ENCODE results near the gene MRPS23.

MRPS23 gene

GRCh38 chr17:57849874-57850754, at the start of gene MRPS23:
Gene MRPS23 (minus strand): TSS chr17:57850044. CDS start chr17:57850010, 34 bp downstream.
- DNase-seq = peak; percentile 92

- DNase-seq = no peak
These were observed 49.5 kb upstream of the MRPS23 start for GRCh38 chr17:57899391-57899790.

- no peak for DNase-seq
These were observed 48.9 kb upstream of the MRPS23 start for GRCh38 chr17:57898487-57899311.

- DNase-seq = no peak
These were observed 45.7 kb upstream of the MRPS23 start for GRCh38 chr17:57895382-57896060.

GRCh38 chr17:57894848-57895247, 45.0 kb upstream of the MRPS23 start:
- no peak for DNase-seq

- peak; percentile 90 for DNase-seq
These were observed 43.2 kb upstream of the MRPS23 start for GRCh38 chr17:57892820-57893595.

- peak; percentile 67 for DNase-seq
These were observed 42.4 kb upstream of the MRPS23 start for GRCh38 chr17:57892146-57892819.

- no peak for DNase-seq
These were observed 41.0 kb upstream of the MRPS23 start for GRCh38 chr17:57890857-57891232.

GRCh38 chr17:57889892-57890856, 40.3 kb upstream of the MRPS23 start:
- DNase-seq = peak; percentile 45

GRCh38 chr17:57889252-57889651, 39.4 kb upstream of the MRPS23 start:
- no peak for DNase-seq

- no peak for DNase-seq
These were observed 38.7 kb upstream of the MRPS23 start for GRCh38 chr17:57888311-57889216.

- DNase-seq = no peak
These were observed 37.3 kb upstream of the MRPS23 start for GRCh38 chr17:57887161-57887560.

- no peak for DNase-seq
These were observed 36.2 kb upstream of the MRPS23 start for GRCh38 chr17:57886020-57886419.

GRCh38 chr17:57885148-57885915, 35.5 kb upstream of the MRPS23 start:
- DNase-seq = no peak

GRCh38 chr17:57881783-57882351, 32.0 kb upstream of the MRPS23 start:
- no peak for DNase-seq

GRCh38 chr17:57881143-57881542, 31.3 kb upstream of the MRPS23 start:
- no peak for DNase-seq

- no peak for DNase-seq
These were observed 30.2 kb upstream of the MRPS23 start for GRCh38 chr17:57880086-57880456.

GRCh38 chr17:57879437-57880085, 29.7 kb upstream of the MRPS23 start:
- no peak for DNase-seq

Measured in GOT3 (cell line).